Measurements from ENCODE around the gene GSK3B.

- TF ChIP-seq CTCF (conservative IDR thresholded peaks at IDR 0.05; ENCODE audit: low read depth in 2 of 2) (no peak), POLR2AphosphoS5 (IDR thresholded peaks at IDR 0.05; ENCODE audit: low read depth) (no peak), JUNB (IDR thresholded peaks at IDR 0.05; ENCODE audit: unreplicated experiment) (no peak), ZNF331 (CRISPR knock-in tag; IDR thresholded peaks at IDR 0.05; ENCODE audit: low read depth) (no peak), EZH2 (IDR thresholded peaks at IDR 0.05; ENCODE audit: low read depth, unreplicated experiment) (no peak), EZH2phosphoT487 (IDR thresholded peaks at IDR 0.05; ENCODE audit: unreplicated experiment) (no peak), CREB1 (CRISPR knock-in tag; IDR thresholded peaks at IDR 0.05; ENCODE audit: low read depth) (no peak), STAT1 (IDR thresholded peaks at IDR 0.05; ENCODE audit: unreplicated experiment) (no peak), ZNF114 (CRISPR knock-in tag; IDR thresholded peaks at IDR 0.05) (no peak), NANOG (IDR thresholded peaks at IDR 0.05; ENCODE audit: borderline replicate concordance) (no peak)
- TF ChIP-seq, protein P1, sequence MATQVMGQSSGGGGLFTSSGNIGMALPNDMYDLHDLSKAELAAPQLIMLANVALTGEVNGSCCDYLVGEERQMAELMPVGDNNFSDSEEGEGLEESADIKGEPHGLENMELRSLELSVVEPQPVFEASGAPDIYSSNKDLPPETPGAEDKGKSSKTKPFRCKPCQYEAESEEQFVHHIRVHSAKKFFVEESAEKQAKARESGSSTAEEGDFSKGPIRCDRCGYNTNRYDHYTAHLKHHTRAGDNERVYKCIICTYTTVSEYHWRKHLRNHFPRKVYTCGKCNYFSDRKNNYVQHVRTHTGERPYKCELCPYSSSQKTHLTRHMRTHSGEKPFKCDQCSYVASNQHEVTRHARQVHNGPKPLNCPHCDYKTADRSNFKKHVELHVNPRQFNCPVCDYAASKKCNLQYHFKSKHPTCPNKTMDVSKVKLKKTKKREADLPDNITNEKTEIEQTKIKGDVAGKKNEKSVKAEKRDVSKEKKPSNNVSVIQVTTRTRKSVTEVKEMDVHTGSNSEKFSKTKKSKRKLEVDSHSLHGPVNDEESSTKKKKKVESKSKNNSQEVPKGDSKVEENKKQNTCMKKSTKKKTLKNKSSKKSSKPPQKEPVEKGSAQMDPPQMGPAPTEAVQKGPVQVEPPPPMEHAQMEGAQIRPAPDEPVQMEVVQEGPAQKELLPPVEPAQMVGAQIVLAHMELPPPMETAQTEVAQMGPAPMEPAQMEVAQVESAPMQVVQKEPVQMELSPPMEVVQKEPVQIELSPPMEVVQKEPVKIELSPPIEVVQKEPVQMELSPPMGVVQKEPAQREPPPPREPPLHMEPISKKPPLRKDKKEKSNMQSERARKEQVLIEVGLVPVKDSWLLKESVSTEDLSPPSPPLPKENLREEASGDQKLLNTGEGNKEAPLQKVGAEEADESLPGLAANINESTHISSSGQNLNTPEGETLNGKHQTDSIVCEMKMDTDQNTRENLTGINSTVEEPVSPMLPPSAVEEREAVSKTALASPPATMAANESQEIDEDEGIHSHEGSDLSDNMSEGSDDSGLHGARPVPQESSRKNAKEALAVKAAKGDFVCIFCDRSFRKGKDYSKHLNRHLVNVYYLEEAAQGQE (IDR thresholded peaks at IDR 0.05; ENCODE audit: unreplicated experiment): no peak
- TF ChIP-seq, protein P2, sequence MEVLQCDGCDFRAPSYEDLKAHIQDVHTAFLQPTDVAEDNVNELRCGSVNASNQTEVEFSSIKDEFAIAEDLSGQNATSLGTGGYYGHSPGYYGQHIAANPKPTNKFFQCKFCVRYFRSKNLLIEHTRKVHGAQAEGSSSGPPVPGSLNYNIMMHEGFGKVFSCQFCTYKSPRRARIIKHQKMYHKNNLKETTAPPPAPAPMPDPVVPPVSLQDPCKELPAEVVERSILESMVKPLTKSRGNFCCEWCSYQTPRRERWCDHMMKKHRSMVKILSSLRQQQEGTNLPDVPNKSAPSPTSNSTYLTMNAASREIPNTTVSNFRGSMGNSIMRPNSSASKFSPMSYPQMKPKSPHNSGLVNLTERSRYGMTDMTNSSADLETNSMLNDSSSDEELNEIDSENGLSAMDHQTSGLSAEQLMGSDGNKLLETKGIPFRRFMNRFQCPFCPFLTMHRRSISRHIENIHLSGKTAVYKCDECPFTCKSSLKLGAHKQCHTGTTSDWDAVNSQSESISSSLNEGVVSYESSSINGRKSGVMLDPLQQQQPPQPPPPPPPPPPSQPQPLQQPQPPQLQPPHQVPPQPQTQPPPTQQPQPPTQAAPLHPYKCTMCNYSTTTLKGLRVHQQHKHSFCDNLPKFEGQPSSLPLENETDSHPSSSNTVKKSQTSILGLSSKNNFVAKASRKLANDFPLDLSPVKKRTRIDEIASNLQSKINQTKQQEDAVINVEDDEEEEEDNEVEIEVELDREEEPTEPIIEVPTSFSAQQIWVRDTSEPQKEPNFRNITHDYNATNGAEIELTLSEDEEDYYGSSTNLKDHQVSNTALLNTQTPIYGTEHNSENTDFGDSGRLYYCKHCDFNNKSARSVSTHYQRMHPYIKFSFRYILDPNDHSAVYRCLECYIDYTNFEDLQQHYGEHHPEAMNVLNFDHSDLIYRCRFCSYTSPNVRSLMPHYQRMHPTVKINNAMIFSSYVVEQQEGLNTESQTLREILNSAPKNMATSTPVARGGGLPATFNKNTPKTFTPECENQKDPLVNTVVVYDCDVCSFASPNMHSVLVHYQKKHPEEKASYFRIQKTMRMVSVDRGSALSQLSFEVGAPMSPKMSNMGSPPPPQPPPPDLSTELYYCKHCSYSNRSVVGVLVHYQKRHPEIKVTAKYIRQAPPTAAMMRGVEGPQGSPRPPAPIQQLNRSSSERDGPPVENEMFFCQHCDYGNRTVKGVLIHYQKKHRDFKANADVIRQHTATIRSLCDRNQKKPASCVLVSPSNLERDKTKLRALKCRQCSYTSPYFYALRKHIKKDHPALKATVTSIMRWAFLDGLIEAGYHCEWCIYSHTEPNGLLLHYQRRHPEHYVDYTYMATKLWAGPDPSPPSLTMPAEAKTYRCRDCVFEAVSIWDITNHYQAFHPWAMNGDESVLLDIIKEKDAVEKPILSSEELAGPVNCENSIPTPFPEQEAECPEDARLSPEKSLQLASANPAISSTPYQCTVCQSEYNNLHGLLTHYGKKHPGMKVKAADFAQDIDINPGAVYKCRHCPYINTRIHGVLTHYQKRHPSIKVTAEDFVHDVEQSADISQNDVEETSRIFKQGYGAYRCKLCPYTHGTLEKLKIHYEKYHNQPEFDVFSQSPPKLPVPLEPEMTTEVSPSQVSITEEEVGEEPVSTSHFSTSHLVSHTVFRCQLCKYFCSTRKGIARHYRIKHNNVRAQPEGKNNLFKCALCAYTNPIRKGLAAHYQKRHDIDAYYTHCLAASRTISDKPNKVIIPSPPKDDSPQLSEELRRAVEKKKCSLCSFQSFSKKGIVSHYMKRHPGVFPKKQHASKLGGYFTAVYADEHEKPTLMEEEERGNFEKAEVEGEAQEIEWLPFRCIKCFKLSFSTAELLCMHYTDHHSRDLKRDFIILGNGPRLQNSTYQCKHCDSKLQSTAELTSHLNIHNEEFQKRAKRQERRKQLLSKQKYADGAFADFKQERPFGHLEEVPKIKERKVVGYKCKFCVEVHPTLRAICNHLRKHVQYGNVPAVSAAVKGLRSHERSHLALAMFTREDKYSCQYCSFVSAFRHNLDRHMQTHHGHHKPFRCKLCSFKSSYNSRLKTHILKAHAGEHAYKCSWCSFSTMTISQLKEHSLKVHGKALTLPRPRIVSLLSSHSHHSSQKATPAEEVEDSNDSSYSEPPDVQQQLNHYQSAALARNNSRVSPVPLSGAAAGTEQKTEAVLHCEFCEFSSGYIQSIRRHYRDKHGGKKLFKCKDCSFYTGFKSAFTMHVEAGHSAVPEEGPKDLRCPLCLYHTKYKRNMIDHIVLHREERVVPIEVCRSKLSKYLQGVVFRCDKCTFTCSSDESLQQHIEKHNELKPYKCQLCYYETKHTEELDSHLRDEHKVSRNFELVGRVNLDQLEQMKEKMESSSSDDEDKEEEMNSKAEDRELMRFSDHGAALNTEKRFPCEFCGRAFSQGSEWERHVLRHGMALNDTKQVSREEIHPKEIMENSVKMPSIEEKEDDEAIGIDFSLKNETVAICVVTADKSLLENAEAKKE (CRISPR knock-in tag; IDR thresholded peaks at IDR 0.05): no peak
- TF ChIP-seq, protein P3, sequence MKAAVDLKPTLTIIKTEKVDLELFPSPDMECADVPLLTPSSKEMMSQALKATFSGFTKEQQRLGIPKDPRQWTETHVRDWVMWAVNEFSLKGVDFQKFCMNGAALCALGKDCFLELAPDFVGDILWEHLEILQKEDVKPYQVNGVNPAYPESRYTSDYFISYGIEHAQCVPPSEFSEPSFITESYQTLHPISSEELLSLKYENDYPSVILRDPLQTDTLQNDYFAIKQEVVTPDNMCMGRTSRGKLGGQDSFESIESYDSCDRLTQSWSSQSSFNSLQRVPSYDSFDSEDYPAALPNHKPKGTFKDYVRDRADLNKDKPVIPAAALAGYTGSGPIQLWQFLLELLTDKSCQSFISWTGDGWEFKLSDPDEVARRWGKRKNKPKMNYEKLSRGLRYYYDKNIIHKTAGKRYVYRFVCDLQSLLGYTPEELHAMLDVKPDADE (IDR thresholded peaks at IDR 0.05): no peak
Measured at GRCh38 chr3:120059081-120059864, 35.0 kb downstream of the GSK3B start.

Data from GM23338 (cell line).